ENCODE measurements around the gene CDHR3. TPM values are rescaled to one million over a fixed set of nuclear protein-coding genes. Genes with fewer than 3 reads are reported as not detected.

The CDHR3 gene
- total and polyA plus RNA-seq, 4 experiments from 2014 or later = 1.3 to 12.1 (median 6.7) TPM

DNA sequence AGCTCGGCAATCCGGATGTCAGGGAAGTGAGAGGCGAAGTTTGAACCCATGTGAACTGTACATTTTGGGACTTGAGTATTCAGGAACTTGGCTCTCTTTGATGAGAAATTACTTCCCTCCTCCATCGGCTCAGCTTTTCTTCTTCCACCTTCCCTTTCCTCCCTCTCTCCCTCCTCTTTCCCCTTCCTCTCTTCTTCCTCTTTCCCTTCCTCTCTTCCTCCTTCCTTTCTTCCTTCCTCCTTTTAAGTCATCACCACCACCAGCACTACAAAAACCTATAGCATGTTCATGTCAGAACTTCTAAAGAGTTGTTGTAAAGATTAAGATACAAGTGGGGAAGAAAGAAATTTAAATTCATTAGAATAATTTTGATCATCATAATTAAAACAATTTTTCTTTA is 31.9 kb upstream of the CDHR3 start:
- peak overlapping the region in 2 of 7 donors; percentile 32 to 75 for H3K27ac Mint-ChIP-seq
- no peak for DNase-seq
- Histone ChIP-seq H3K4me1 (ENCODE audit: insufficient read depth, low read length) (peaks cover 3% of the 10 kb centered on the region), H3K27ac (ENCODE audit: low read depth, low read length) (no peak overlapping the region), H3K27me3 (ENCODE audit: insufficient read depth, low read length) (no peaks in the 10 kb centered on the region), H3K36me3 (ENCODE audit: insufficient read depth, low read length) (no peaks in the 10 kb centered on the region), H3K9me3 (ENCODE audit: control insufficient read depth in 1 of 2, low read length in 2 of 2) (no peaks in the 10 kb centered on the region), H3K4me3 (ENCODE audit: low read length in 2 of 2) (no peak overlapping the region)
- H3K36me3 Mint-ChIP-seq = no peaks in the 10 kb centered on the region
- H3K4me3 Mint-ChIP-seq = no peak overlapping the region
- no peaks in the 10 kb centered on the region for H3K9me3 Mint-ChIP-seq
- POLR2A ChIA-PET (ENCODE audit: partially characterized antibody) = no interaction called here
- CTCF ChIA-PET (ENCODE audit: partially characterized antibody) = no interaction called here
- peaks cover 5 to 14% (median 9%) of the 10 kb centered on the region in 4 donors for H3K4me1 Mint-ChIP-seq
- H3K27me3 Mint-ChIP-seq = no peaks in the 10 kb centered on the region
- intact Hi-C loops (cut with micrococcal nuclease) = no loop called here

DNA sequence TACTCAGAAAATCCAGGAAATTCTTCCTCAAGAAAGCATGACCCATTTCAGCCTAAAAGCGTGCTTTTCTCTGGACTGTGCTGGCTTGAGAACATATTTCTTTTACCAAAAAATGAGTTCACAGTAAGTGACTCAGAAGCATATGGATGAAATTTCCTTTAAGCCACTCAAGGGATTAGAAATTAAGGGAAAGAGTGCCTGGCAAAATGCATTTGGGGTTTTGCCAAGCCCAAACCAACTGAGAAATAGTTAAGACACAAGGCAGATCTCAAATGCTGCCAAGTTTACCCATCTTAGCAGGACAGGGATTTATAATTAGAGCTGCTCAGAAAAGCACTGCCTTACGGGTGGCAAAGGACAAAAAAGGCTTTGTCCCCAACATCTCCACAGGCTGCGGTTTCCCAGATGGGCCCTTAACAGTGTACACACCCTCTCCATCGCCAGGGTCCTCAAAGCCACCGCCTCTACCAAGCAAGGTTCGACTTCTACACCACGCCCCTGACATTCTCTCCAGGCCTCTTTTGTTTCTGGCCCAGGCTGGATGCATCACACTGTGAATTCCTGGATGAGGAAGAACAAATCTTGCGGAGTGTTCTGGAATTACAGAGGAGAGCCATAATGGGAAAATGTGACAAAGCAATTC is 30.1 kb upstream of the CDHR3 start:
- Mint-ChIP-seq H3K27ac (peak overlapping the region in 1 of 7 donors; percentile 65), H3K36me3 (peaks cover 0 to 4% of the 10 kb centered on the region in 2 donors), H3K4me3 (no peak overlapping the region), H3K27me3 (no peaks in the 10 kb centered on the region), H3K9me3 (no peaks in the 10 kb centered on the region), H3K4me1 (peaks cover 0 to 8% (median 6%) of the 10 kb centered on the region in 4 donors)
- ChIA-PET CTCF (ENCODE audit: partially characterized antibody) (no interaction called here), POLR2A (ENCODE audit: partially characterized antibody) (no interaction called here)
- Histone ChIP-seq H3K9me3 (ENCODE audit: control insufficient read depth in 1 of 2, low read length in 2 of 2) (no peaks in the 10 kb centered on the region), H3K27me3 (ENCODE audit: insufficient read depth, low read length) (no peaks in the 10 kb centered on the region), H3K4me1 (ENCODE audit: insufficient read depth, low read length) (no peaks in the 10 kb centered on the region), H3K4me3 (ENCODE audit: low read length in 2 of 2) (no peak overlapping the region), H3K27ac (ENCODE audit: low read depth, low read length) (no peak overlapping the region), H3K36me3 (ENCODE audit: insufficient read depth, low read length) (no peaks in the 10 kb centered on the region)
- no peak for DNase-seq
- intact Hi-C loops (cut with micrococcal nuclease) = no loop called here

DNA sequence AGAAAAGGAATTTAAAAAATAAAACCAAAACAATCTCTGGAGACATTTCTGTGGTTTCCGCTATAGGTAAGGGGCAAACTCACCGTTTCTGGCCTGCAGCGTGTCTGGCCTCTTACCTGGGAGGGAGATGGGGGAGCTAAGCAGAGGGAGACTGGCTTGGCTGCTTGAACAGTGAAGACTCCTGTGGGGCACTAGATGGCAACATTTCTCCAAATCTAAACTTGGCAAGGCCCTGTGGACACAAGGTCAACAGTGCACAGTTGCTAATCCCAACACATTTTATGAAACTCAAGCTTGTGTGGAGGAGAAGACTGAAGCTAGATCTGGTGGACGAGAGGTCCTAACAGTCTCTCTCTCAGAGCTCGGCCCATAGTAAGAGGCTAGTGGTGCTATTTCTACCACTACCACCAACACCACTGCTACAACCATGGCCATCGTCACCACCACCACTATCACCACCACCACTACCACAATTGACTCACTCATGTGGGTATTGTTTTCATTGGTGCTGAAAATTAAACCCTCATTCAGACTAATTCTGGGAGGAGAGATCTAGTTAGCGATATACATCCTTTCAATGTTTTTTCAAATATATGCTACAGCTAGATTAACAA is 28.4 kb upstream of the CDHR3 start:
- no peak overlapping the region for H3K27ac Mint-ChIP-seq
- no peak overlapping the region for H3K4me3 Mint-ChIP-seq

DNA sequence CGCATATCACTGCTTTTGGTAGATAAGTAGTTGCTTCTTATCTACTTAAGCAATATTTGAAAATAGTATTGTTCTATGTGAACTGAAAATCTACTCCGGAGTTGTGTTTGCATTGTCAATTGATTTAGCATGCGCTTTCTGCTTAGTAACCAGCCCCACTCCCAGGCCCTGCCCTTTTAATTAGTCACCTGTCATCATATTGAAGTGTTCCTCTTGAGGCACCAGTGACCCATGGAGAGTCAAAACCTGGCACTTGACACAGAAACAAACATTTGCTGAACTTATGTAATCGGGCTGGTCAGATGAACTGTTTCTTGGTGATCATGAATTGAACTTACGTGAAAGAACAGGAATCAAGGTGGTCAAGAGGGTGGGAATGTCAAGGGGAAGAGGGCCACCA is 27.8 kb upstream of the CDHR3 start:
- Mint-ChIP-seq H3K4me1 (peaks cover 0 to 8% (median 6%) of the 10 kb centered on the region in 4 donors), H3K27ac (no peak overlapping the region)
- POLR2A ChIA-PET (ENCODE audit: partially characterized antibody) = interaction anchor here (0.9 kb wide), 1 partner anchor 12 kb away, joined by 4 read pairs; no protein-coding TSS in a partner anchor

More for the DNA sequence above, 28.4 kb upstream of the CDHR3 start:
- no peak for DNase-seq
- POLR2A ChIA-PET (ENCODE audit: partially characterized antibody) = interaction anchor here (0.9 kb wide), 1 partner anchor 11 kb away, joined by 4 read pairs; no protein-coding TSS in a partner anchor
- Mint-ChIP-seq H3K4me1 (peaks cover 0 to 8% (median 6%) of the 10 kb centered on the region in 4 donors), H3K27me3 (no peaks in the 10 kb centered on the region), H3K36me3 (peaks cover 0 to 4% of the 10 kb centered on the region in 2 donors), H3K9me3 (no peaks in the 10 kb centered on the region)
- intact Hi-C loops (cut with micrococcal nuclease) = loop anchor here (1.0 kb wide), 1 partner anchor 109 kb away; no protein-coding TSS in a partner anchor
- Histone ChIP-seq H3K4me1 (ENCODE audit: insufficient read depth, low read length) (no peaks in the 10 kb centered on the region), H3K36me3 (ENCODE audit: insufficient read depth, low read length) (no peaks in the 10 kb centered on the region), H3K9me3 (ENCODE audit: control insufficient read depth in 1 of 2, low read length in 2 of 2) (no peaks in the 10 kb centered on the region), H3K27ac (ENCODE audit: low read depth, low read length) (no peak overlapping the region), H3K4me3 (ENCODE audit: low read length in 2 of 2) (no peak overlapping the region), H3K27me3 (ENCODE audit: insufficient read depth, low read length) (no peaks in the 10 kb centered on the region)
- CTCF ChIA-PET (ENCODE audit: partially characterized antibody) = interaction anchor here (1.1 to 1.3 kb wide), 2 partner anchors 8 to 173 kb away, joined by 4 read pairs; no protein-coding TSS in a partner anchor

DNA sequence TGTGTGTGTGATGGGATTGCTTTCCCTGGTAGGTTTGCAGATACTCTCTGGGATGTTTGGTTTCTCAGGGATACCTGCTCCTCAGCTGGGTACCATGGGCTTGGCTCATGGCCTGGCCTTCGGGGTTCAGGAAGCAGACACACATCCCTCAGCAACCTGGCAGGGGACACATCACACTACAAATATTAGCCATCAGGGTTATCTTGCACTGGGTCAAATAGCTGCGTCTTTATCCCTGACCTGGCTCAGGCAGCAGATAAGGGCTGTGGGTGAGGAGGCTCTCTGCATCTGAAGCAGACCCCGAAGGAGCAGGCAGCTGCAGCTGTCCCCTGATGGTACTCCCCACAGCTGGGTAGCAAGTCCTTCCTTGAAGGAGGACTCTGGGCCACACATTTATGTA is 25.7 kb upstream of the CDHR3 start:
- Histone ChIP-seq H3K9me3 (ENCODE audit: control insufficient read depth in 1 of 2, low read length in 2 of 2) (no peaks in the 10 kb centered on the region), H3K36me3 (ENCODE audit: insufficient read depth, low read length) (no peaks in the 10 kb centered on the region), H3K4me3 (ENCODE audit: low read length in 2 of 2) (no peak overlapping the region), H3K27ac (ENCODE audit: low read depth, low read length) (no peak overlapping the region), H3K27me3 (ENCODE audit: insufficient read depth, low read length) (no peaks in the 10 kb centered on the region), H3K4me1 (ENCODE audit: insufficient read depth, low read length) (no peaks in the 10 kb centered on the region)
- CTCF ChIA-PET (ENCODE audit: partially characterized antibody) = no interaction called here
- POLR2A ChIA-PET (ENCODE audit: partially characterized antibody) = no interaction called here
- Mint-ChIP-seq H3K4me3 (no peak overlapping the region), H3K27ac (no peak overlapping the region), H3K27me3 (no peaks in the 10 kb centered on the region), H3K36me3 (peaks cover 0 to 4% of the 10 kb centered on the region in 2 donors), H3K9me3 (no peaks in the 10 kb centered on the region), H3K4me1 (peaks cover 0 to 2% (median 2%) of the 10 kb centered on the region in 4 donors)
- DNase-seq = no peak
- intact Hi-C loops (cut with micrococcal nuclease) = no loop called here

More for the DNA sequence above, 27.8 kb upstream of the CDHR3 start:
- H3K27ac ChIP-seq (ENCODE audit: low read depth, low read length) = no peak overlapping the region
- intact Hi-C loops (cut with micrococcal nuclease) = no loop called here
- H3K36me3 ChIP-seq (ENCODE audit: insufficient read depth, low read length) = no peaks in the 10 kb centered on the region
- no peaks in the 10 kb centered on the region for H3K4me1 ChIP-seq (ENCODE audit: insufficient read depth, low read length)
- Mint-ChIP-seq H3K4me3 (no peak overlapping the region), H3K36me3 (peaks cover 0 to 4% of the 10 kb centered on the region in 2 donors), H3K27me3 (no peaks in the 10 kb centered on the region), H3K9me3 (no peaks in the 10 kb centered on the region)
- DNase-seq = no peak
- no peaks in the 10 kb centered on the region for H3K27me3 ChIP-seq (ENCODE audit: insufficient read depth, low read length)
- no peak overlapping the region for H3K4me3 ChIP-seq (ENCODE audit: low read length in 2 of 2)
- CTCF ChIA-PET (ENCODE audit: partially characterized antibody) = no interaction called here
- H3K9me3 ChIP-seq (ENCODE audit: control insufficient read depth in 1 of 2, low read length in 2 of 2) = no peaks in the 10 kb centered on the region

DNA sequence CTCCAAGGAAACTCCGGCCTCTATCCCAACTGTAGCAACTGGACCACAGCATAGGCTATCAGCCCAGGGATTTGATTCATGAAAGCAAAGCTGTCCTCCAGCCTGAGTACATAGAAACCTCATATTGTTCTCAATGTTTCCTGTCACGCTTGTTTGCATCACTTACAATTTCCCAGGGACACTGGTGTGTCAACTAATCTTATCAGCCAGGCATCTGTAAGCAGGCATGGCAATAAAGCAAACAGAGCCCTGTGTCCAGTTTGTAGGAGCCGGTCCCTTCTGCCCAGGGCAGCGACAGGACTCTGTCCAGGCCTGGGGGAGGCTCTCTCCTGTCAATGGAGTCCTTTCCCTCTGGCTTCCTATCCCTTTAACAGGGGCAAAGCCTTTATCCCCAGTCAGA is 23.0 kb upstream of the CDHR3 start:
- Mint-ChIP-seq H3K4me3 (no peak overlapping the region), H3K9me3 (peaks cover 0 to under 1% (median 0%) of the 10 kb centered on the region in 8 donors), H3K27me3 (no peaks in the 10 kb centered on the region), H3K36me3 (peaks cover 0 to 4% of the 10 kb centered on the region in 2 donors), H3K4me1 (no peaks in the 10 kb centered on the region), H3K27ac (no peak overlapping the region)
- ChIA-PET POLR2A (ENCODE audit: partially characterized antibody) (no interaction called here), CTCF (ENCODE audit: partially characterized antibody) (no interaction called here)
- Histone ChIP-seq H3K4me1 (ENCODE audit: insufficient read depth, low read length) (no peaks in the 10 kb centered on the region), H3K9me3 (ENCODE audit: control insufficient read depth in 1 of 2, low read length in 2 of 2) (no peaks in the 10 kb centered on the region), H3K36me3 (ENCODE audit: insufficient read depth, low read length) (no peaks in the 10 kb centered on the region), H3K4me3 (ENCODE audit: low read length in 2 of 2) (no peak overlapping the region), H3K27me3 (ENCODE audit: insufficient read depth, low read length) (no peaks in the 10 kb centered on the region), H3K27ac (ENCODE audit: low read depth, low read length) (no peak overlapping the region)
- intact Hi-C loops (cut with micrococcal nuclease) = no loop called here
- no peak for DNase-seq

DNA sequence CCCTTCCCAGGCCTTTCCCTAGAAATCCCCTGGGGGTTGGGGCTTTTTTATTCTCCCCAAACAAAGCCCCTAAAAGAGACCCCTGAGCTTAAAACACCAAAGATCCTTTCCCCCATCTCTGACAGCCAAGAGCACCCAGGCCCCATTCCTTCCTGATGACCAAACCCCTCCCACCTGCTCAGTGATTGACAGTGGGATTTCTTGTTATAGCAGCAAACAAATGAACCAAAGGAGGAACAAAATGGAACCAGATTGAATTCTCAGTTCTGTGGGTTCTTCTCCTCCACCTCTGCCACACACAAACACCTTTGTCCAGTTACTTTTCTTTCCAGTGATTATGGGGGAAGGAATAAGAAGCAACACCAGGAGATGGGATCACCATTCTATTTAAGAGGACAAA is 21.5 kb upstream of the CDHR3 start:
- Mint-ChIP-seq H3K4me3 (no peak overlapping the region), H3K9me3 (peaks cover 0 to 1% (median 0%) of the 10 kb centered on the region in 8 donors), H3K27me3 (no peaks in the 10 kb centered on the region), H3K36me3 (peaks cover 0 to 4% of the 10 kb centered on the region in 2 donors), H3K4me1 (no peaks in the 10 kb centered on the region), H3K27ac (no peak overlapping the region)
- H3K27ac ChIP-seq (ENCODE audit: low read depth, low read length) = no peak overlapping the region
- no peak overlapping the region for H3K4me3 ChIP-seq (ENCODE audit: low read length in 2 of 2)
- POLR2A ChIA-PET (ENCODE audit: partially characterized antibody) = no interaction called here
- no peaks in the 10 kb centered on the region for H3K27me3 ChIP-seq (ENCODE audit: insufficient read depth, low read length)
- H3K4me1 ChIP-seq (ENCODE audit: insufficient read depth, low read length) = no peaks in the 10 kb centered on the region
- no peaks in the 10 kb centered on the region for H3K9me3 ChIP-seq (ENCODE audit: control insufficient read depth in 1 of 2, low read length in 2 of 2)
- CTCF ChIA-PET (ENCODE audit: partially characterized antibody) = no interaction called here
- no peaks in the 10 kb centered on the region for H3K36me3 ChIP-seq (ENCODE audit: insufficient read depth, low read length)
- intact Hi-C loops (cut with micrococcal nuclease) = no loop called here
- DNase-seq = no peak

All from CD4-positive, alpha-beta memory T cell (primary cell).